EL (cell line): ENCODE data around the gene SRPK2.

Experiments
- DNase-seq: peaks from one replicate; pipeline ENCODE4 v3.0.0-alpha.2; 2016

SRPK2 gene

DNA sequence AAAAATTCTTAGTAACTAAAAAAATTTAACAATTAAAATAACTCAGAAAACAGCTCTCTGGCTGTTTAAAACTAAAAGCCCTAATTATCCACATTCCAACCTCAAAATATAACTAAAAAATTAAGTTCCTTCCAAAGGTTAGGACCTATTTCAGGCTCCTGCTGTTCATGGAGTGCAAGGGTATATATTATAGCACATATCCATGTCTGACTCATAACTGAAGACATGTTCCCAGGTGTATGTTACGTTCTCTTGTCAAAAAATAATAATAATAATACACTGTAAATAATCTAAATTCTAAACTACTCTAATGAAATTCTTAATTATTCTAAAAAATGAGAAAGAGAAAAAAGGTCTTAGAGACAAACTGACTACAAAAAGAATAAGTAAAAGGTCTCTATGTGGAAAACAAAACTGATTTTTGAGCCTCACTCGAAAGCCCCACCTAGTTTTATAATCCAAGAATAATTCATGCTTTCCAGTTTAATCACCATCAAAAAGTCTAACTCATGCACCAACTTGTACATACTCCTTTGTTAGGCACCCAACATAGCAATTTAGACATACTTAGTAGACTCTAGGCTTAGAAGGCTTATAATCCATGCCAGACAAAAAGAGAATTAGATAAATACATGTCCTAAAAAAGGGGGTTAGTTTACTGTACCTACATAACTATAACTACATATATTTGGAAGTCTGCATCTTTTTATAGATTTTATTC, 203.3 kb downstream of the SRPK2 start:
- no peak for DNase-seq

DNA sequence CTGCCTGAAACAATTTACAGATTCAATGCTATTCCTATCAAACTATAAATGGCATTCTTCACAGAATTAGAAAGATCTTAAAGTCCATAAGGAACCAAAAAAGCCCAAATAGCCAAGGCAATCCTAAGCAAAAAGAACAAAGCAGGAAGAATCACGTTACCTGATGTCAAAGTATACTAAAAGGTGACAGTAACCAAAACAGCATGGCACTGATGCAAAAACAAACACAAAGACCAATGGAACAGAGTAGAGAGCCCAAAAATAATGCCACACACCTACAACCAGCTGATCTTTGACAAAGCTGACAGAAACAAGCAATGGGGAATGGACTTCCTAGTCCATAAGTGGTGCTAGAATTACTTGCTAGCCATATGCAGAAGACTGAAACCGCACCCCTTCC, 208.7 kb downstream of the SRPK2 start:
- no peak for DNase-seq

DNA sequence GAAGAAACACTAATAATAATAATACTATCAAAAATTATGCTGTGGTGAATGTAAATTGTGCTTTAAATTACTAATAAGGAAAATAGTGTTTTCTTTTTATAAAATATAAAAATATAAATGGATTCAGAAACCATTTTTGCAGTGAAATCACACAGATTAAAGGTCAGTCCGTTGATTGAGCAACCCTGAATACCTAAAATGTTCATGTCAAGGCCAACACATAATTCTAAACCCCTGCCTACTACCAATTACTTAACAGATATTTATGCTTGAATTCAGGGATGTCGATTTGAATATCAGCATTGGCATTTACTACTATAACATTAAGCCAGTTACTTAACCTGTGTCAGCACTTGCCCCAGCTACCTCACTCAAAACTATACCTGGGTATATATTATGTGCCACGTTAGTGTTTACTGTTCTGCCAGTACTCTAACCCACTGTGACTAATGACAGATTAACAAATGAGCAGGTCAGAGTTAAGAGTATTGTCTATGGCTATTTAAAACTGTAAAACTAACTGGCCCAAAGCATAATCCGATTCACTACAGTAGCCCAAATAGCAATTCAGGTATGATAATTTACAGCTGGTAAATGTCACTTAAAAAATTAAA, 209.7 kb downstream of the SRPK2 start:
- no peak for DNase-seq

DNA sequence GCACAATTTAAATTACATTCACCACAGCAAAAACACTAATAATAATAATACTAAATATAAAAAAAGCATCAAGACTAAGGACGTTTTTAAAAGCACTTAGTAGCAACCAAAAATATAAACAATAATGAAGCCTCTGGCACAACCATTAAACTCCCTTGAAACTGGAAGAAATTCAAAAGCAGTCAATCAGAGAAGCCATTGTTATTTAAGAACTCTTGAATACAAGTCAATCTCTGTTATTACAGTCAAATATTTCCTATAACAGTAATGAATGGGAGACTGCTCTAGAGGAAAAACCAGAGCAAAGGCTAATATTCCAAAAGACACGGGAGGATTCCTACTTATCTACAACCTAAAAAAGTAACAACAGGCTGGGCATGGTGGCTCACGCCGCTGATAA, 210.5 kb downstream of the SRPK2 start:
- no peak for DNase-seq

DNA sequence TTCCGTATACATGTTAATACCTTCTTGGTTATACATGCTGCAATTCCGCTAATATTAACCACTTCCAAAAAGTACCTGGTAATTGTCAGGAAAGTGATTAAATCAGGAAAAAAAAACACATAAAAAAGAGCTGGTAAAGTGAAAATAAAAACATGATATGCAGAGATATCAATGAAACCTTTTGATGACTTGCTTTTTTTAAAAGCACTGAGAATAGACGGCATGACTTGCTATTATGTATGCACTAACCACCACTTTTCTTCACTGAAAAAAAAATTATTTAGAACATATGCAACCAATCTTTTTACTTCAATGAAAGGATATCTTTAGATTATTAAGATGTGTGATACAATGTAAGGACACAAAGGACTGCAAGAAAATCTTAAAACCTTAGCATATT, 211.7 kb downstream of the SRPK2 start:
- no peak for DNase-seq

DNA sequence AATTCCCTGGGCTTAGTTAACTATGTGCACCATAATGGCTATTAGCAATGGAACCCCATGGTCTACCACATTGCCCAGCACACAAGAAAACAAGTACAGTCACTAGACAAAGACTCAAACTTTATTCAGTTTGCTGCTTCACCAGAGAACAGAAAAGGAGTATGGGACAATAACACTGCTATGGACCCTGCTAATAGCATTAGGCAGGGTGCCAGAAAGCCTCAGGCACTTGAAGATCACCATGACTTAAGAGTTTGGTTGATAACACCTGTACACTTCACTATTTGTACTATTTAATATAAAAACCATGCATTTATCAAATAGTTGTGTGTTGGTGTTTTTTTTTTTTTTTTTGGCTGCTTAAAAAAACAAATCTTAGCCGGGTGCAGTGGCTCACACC, 215.1 kb downstream of the SRPK2 start:
- DNase-seq: no peak

DNA sequence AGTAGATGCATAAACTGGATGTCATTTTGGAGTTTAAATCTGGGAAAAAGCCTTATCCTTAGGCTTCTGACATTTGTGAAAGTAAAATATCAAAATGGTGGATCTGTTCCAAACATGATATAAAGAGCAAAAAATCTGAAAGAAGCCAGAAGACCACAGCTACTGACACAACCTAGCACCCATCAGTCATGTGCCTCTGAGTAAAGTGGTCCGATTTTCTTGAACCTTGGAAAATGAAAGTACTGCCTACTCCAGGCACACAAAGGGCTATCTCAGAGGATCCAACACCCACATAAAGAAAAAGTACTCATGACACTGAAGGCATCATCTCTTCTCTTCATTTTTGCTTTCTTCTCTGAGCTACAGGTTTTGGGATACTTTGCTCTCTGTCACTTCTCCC, 224.0 kb downstream of the SRPK2 start:
- DNase-seq: no peak

DNA sequence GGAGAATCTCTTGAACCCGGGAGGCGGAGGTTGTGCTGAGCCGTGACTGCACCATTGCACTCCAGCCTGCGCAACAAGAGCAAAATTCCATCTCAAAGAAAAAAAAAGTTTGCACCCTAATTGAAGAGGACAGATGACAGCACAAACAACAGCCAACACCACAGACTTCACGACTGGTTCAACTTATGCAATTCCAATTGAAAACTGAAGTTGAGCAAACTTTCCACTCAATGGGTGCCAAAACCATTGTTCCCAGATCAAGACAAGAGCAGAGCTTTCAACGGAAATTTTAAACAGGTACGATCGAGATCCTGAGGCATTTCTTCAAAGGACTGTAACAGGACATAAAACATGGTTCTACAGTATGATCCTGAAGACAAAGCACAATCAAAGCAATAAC, 225.0 kb downstream of the SRPK2 start:
- DNase-seq: no peak

DNA sequence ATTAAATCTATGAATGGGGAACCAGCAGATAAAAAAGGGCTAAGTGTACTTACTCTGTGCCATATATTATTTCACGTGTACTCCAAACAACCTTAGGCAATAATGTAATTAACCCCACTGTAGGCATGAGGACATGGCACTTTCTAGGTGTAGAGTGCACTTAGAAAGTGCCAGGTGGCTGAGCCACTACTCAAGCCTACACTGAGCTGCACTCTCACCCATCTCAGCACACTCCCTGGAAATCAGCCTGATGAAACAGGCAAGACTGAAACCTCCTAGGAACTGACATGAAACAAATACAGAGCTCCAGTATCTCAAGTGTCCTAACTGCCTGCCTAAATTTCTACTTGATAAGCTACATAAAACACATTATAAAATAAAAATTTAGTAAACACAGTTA, 227.4 kb downstream of the SRPK2 start:
- DNase-seq: no peak

DNA sequence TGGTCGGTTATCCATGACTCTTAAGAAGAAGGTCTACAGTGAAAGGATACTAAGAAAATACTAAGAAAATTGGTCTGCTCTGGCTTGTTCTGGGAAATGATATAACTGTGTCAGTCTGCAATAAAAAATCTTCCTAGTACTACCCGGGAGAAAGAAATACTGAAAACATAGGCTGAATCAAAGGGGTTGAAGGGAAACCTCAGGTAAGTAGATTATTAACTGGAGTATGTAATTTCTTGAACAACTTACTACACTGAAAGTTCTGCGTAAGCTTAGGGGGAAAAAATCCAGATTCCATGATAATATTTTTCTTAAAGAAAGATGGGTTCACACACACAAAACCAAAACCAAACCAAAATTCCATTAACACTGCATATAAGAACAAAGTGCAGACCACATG, 231.4 kb downstream of the SRPK2 start:
- no peak for DNase-seq

DNA sequence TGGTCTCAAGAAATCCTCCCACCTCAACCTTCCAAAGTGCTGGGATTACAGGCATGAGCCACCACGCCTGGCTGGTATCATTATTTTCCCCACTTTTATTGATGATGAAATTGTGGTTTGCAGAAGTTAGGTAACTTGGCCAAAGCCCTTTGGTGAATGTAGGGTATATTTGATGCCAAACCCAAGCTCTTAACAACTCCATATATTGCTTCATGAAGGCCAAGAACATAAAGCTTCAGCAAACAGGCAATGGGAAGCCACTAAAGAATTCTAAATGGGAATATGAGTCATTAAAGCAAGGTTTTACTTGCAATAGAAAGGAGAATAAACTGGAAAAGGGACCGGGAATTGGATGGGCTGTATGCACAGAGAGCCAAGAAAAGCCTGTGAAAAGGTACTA, 232.0 kb downstream of the SRPK2 start:
- no peak for DNase-seq

DNA sequence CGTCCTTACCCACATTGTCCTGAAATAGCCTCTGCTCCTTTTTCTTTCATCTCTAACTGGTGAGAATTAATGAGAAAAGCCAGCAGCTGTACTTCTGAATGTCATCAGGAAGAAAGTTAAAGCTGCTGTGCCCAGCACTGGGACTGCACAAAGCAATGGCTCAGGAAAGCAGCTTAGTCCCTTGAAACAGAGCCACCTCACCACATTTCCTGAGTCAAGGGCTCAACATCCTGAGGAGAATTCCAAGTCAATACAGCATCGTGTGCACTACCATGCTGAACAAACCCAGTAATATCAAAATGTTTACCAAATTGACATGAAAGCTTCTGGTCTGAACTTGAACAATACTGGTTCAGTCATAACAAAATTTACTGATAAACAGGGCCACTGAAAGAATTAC, 234.6 kb downstream of the SRPK2 start:
- DNase-seq: no peak

DNA sequence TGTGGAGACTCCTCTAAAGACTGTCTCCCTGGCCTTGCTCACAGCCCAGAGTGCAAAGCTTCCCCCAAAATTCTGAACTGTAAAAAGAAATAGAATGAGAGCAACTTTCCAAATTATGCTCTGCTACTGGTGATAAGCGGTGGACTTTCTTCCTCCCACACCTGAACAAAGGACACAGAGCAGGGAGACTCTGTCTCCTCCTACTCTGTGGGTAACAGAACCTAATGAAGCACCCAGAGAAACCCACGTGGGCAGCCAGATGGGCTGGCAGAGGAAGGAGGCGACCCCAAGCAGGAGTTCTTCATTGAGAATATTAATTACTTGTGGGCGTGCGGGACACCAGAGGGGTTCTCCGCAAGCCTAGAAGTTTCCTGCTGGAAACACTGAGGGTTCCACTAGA, 235.2 kb downstream of the SRPK2 start:
- no peak for DNase-seq

DNA sequence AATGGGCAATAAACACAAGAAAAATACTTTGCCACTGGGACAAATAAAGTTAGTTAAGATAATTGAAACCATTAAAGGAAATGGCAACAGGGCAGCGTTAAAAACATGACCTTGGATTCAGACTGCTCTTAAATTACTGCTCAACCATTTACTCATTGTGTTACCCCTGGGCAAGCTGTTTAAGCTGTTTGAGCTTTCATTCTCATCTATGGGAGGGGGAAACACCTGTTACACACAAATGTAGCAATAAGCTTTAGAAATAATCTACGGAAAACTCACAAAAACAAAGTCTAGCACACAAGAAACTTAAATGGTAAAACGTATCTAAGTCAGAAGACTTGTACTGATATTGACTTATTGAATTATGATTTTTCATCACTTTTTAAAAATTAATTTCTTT, 237.6 kb downstream of the SRPK2 start:
- DNase-seq: no peak

DNA sequence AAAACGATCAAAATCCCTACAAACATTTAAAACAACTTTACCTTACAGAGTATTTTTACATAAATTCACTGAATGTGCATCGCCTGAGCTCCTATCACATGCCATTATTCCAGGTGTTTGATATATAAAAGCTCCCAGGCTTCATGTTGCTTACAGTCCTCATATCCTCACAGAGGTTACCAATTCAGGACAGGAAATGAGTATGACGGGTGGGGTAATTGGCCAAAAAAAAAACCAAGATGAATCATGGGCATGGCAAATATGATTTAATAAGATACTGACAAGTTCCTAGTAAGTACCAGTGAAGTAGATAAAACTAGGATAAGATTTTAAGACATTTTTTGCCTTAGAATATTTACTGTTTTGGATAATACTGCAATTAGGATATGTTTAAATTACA, 238.9 kb downstream of the SRPK2 start:
- peak; percentile 72 for DNase-seq

DNA sequence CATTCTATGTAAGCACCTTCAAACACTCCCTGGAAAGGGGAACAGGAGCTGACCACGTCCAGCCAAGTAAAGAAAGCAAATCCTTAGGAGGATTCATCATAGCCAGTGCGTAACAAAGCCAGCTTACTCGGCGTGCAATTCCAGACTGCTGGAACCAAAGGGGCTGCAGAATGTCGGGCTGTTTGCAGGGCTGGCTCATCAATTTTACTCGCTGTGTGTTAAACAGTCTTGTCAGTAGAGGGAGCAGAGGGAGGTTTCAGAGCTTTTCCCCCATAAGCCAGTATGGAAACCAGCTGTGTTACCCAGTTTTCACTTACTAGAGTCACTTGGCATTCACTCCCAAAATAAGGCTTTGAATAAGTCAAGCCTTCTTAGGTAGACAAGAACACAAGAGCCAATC, 247.7 kb downstream of the SRPK2 start:
- DNase-seq: peak; percentile 18

DNA sequence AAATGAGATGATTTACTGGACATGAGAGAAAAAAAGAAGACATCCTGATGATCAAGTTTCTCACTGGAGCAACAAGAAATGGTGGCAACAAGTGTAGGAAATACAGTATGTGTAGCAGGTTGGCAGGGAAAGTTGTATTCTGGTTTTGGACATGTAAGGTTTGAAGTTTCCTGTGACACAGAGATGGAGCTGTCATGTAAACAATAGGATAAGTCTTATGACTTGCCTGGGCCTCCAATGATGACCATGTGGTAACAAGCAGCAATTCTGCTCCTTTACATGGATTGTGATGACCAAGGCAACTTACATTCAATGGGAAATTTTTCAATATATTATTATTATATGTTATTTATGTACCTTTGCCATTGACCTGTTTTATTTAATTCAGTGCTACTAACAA, 249.3 kb downstream of the SRPK2 start:
- no peak for DNase-seq

DNA sequence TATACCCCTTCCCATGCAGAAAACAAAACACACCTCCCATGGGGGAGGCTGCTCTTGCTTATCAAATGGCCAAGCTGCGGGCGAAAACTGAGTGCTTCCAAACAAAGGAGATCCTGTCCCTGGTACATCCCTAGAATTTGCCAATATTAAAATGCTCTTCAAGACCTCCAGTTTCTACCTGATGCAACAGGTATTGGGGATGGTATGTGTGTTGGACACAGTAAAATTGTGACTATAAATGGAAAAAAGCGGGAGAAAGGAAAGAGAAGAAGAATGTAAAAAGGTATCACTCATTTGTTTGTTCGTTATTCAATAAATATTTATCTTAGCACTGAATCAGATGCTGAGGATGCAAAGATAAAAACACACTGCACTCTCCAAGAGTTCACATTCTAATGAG, 250.8 kb downstream of the SRPK2 start:
- DNase-seq: no peak

DNA sequence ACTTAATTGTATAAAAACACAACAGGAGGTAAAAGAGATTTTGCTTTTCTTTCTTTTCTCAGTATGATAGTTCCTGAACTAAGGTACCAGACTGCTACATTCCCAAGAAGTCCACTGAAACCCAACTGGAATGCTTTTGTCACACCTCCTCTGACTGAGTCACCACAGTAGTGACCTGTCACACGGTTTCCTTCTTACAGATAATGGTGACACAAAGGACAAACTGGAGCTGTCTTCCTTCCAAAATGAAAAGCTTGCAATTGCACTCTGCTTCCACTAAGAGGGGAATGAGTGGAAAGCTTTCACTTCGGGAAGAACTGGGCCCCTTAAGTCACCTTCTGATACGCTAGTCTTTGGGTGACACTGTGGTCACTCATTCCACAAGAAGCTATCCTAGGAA, 252.5 kb downstream of the SRPK2 start:
- DNase-seq: peak; percentile 20

DNA sequence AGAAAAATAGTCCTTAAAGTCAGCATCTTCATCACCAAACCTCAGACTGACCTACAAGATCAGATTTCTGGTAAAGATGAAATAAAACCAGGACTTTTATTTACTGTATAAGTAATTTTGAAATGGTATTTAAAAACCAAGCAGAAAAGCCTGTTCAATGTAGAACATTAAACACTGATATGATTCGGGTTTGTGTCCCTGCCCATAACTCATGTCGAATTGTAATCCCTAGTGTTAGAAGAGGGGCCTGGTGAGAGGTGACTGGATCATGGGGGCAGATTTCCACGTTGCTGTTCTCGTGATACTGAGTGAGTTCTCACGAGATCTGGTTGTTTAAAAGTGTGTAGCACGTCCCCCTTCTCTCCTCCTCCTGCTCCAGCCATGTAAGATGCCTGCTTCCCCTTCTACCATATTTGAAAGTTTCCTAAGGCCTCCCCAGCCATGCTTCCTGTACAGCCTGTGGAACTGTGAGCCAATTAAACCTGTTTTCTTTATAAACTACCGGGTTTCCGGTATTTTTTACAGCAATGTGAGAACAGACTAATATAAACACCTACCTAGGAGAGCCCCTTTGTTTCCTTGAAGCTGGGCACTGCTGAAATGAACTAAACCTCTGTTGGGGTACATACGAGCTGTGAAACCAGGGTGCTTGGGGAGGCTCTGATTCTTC, 254.6 kb downstream of the SRPK2 start:
- no peak for DNase-seq

DNA sequence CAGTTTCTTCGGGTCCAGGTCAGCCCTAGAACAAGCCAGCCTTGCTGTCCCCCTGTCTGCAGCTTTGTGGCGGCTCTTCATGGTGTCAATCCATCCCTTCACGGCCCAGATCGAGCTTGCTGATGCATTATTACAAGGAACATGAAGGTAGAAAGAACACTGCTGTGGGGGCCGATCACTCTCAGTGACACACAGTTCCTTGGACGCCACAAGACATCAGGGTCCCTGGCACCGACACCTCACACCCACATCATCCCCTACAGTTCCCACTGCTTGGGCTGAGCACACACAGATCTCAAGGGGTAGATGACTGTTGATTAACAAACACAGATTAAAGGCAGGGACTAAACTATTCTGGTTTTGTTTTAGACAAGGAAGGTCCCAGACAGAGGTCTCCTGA, 255.4 kb downstream of the SRPK2 start:
- no peak for DNase-seq

DNA sequence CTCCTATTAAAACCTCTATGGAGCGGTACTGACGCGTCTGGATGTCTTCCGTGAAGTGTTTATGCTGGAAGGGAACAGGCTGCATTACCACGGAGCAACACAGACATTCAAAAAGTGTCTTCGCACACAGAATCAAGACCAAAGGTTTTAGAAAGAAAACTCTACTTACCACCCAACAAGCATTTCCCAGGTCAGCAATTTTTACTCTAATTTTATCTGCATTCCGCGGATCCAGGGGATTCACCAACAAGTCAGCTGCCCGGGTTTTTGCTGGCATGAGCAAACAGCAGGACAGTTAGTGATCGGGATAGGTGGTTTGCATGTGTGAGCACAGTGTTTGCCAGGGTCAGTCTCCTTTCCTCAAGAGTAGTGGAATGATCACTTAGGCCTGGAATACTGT, 255.9 kb downstream of the SRPK2 start:
- no peak for DNase-seq

DNA sequence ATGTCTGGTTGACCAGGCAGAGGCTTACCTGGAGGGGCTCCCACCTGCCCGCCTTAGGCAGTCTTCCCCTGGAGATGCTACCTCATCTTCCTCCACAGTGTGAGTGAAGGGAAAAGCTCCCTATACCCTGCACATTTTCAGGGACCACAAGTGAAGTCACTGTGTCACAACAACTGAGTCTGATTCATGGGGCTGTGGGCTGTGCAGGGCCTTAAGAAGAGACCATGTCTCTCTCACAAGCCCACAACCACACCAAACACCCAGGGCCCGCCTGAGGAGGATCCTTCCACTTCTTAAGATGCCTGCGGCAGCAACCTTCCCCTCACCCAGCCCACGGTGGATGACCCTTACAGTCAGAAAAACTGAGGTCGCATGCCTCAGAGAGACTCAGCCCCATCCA, 256.4 kb downstream of the SRPK2 start:
- no peak for DNase-seq

DNA sequence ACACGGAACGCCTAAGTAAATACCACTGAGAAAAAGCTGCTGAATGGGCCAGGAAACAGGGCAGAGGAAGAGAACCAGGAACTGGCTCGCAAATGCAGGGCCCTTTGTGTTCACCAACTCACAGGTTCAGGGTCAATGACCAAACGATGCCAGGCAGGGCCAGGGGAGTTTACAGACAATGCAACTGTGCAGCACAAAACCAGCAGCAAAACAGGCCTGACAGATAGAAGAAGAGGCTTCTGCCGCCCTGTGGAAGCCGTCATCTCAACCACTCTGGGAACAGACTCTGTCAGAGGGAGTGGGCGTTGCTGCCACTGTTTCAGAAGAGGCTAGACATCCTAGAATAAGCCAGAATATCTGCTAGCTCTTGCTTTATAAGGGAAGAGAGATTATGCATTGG, 256.8 kb downstream of the SRPK2 start:
- DNase-seq: no peak
